ENCODE data around the gene ACVR2A. TPM values are rescaled to one million over a fixed set of nuclear protein-coding genes. Genes with fewer than 3 reads are reported as not detected.

The ACVR2A gene
- total and polyA plus RNA-seq, 2 of the 4 experiments (the other 2 are of a cell fraction), result 1.8 to 6.8 TPM

- WGBS, 2 experiments (ENCODE audit: extremely low coverage in 2 of 2, insufficient read length in 1 of 2), result no CpG with 5 or more reads among the region's 4 CpGs
- H4K8ac ChIP-seq (ENCODE audit: low read depth in 2 of 2, low read length in 2 of 2), result no peak overlapping the region
- H4K20me1 ChIP-seq (ENCODE audit: insufficient read depth, low read length), result no peaks in the 10 kb centered on the region
- no peaks in the 10 kb centered on the region for H3K9me3 ChIP-seq (ENCODE audit: control insufficient read depth, insufficient read depth, low read length)
- no peak overlapping the region for H2BK20ac ChIP-seq (ENCODE audit: low read depth, low read length)
- no peaks in the 10 kb centered on the region for H3K4me1 ChIP-seq (ENCODE audit: control insufficient read depth, insufficient read depth, low read length)
- no peaks in the 10 kb centered on the region for H3K79me1 ChIP-seq (ENCODE audit: low read depth in 1 of 2, low read length in 2 of 2)
- H3K27me3 ChIP-seq (ENCODE audit: control insufficient read depth, insufficient read depth, low read length), result no peaks in the 10 kb centered on the region
- no peak overlapping the region for H2BK5ac ChIP-seq (ENCODE audit: low read depth, low read length, poor library complexity, severe bottlenecking)
- no peak overlapping the region for H3K4me2 ChIP-seq (ENCODE audit: low read depth, low read length)
- H2AK5ac ChIP-seq (ENCODE audit: low read depth, low read length), result no peak overlapping the region
- H3K4ac ChIP-seq (ENCODE audit: low read depth, low read length), result no peak overlapping the region
- no peak overlapping the region for H3K27ac ChIP-seq (ENCODE audit: insufficient read depth, low read length)
- H2AFZ ChIP-seq (replicated peaks; ENCODE audit: low read length, poor library complexity), result no peak overlapping the region
- no peak overlapping the region for H3K18ac ChIP-seq (ENCODE audit: low read depth, low read length)
- no peak overlapping the region for H3K23ac ChIP-seq (ENCODE audit: low read depth, low read length)
- H3K9me1 ChIP-seq (ENCODE audit: insufficient read depth, low read length), result no peaks in the 10 kb centered on the region
- H4K5ac ChIP-seq (ENCODE audit: low read depth, low read length), result no peak overlapping the region
- no peak overlapping the region for H4K91ac ChIP-seq (ENCODE audit: insufficient read depth, low read depth, low read length)
- BruUV-seq (replicated peaks), result no TSS peak
- no peak overlapping the region for H3K56ac ChIP-seq (ENCODE audit: extremely low read depth, insufficient read depth, low read length)
- no peak overlapping the region for H3K4me3 ChIP-seq (ENCODE audit: insufficient read depth, low read depth, low read length)
- in situ Hi-C loops (cut with MboI; ENCODE audit: low sequenced_read_pairs) (loop anchor here (10.0 to 25.0 kb wide), 3 partner anchors 829 to 1172 kb away; no protein-coding TSS in a partner anchor), dilution Hi-C loops (cut with HindIII; ENCODE audit: low sequenced_read_pairs, unreplicated experiment) (no loop called here), intact Hi-C loops (cut with micrococcal nuclease) (loop anchor here (10.0 kb wide), 1 partner anchor 272 kb away; no protein-coding TSS in a partner anchor)
- no peak overlapping the region for H2BK15ac ChIP-seq (ENCODE audit: low read depth, low read length)
- DNase-seq (no peak), ATAC-seq (ENCODE audit: low read depth) (no peak)
- no peak overlapping the region for H3K9ac ChIP-seq (ENCODE audit: low read depth, low read length)
- no peak overlapping the region for H2AK9ac ChIP-seq (replicated peaks; ENCODE audit: low read depth, low read length, poor library complexity)
- CTCF ChIA-PET, result no interaction called here
- no peak overlapping the region for H2BK120ac ChIP-seq (ENCODE audit: low read depth, low read length)
- H3K36me3 ChIP-seq (ENCODE audit: control insufficient read depth, insufficient read depth, low read length), result peaks cover 5% of the 10 kb centered on the region; the same call in 1 of the 2 replicates
- TF ChIP-seq FOS (IDR thresholded peaks at IDR 0.05; ENCODE audit: low read depth, low read length), result no peak
- no peak overlapping the region for H3K14ac ChIP-seq (replicated peaks; ENCODE audit: low read depth, low read length)
- POLR2A ChIA-PET (ENCODE audit: unreplicated experiment), result no interaction called here
Observed at GRCh38 chr2:147916723-147917122, 71.9 kb downstream of the ACVR2A start.
